ENCODE measurements around the gene ANO8. TPM values are rescaled to one million over a fixed set of nuclear protein-coding genes. Genes with fewer than 3 reads are reported as not detected.

Gene ANO8, protein sequence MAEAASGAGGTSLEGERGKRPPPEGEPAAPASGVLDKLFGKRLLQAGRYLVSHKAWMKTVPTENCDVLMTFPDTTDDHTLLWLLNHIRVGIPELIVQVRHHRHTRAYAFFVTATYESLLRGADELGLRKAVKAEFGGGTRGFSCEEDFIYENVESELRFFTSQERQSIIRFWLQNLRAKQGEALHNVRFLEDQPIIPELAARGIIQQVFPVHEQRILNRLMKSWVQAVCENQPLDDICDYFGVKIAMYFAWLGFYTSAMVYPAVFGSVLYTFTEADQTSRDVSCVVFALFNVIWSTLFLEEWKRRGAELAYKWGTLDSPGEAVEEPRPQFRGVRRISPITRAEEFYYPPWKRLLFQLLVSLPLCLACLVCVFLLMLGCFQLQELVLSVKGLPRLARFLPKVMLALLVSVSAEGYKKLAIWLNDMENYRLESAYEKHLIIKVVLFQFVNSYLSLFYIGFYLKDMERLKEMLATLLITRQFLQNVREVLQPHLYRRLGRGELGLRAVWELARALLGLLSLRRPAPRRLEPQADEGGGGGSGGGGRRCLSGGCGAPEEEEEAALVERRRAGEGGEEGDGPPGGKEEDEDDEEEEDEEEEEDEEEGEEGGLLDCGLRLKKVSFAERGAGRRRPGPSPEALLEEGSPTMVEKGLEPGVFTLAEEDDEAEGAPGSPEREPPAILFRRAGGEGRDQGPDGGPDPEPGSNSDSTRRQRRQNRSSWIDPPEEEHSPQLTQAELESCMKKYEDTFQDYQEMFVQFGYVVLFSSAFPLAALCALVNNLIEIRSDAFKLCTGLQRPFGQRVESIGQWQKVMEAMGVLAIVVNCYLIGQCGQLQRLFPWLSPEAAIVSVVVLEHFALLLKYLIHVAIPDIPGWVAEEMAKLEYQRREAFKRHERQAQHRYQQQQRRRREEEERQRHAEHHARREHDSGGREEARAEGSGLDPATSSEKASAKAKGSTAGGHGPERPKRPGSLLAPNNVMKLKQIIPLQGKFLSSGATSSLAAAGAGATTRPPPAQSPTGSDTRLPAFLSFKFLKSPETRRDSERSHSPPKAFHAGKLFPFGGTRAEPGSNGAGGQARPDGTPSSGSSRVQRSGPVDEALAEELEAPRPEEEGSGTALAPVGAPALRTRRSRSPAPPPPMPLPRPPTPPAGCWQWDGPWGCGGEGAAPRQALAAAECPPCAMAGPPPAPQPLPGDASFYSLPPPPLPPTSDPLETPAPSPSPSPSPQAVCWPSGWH
- total RNA-seq (10 to 100 TPM; 18.0 to 21.0 TPM), polyA plus RNA-seq (ENCODE audit: insufficient read length in 6 of 6) (10 to 100 TPM in 4 of 6 donors, 1 to 10 TPM in 2; 9.8 to 14.0 (median 12.0) TPM)
- long read RNA-seq, donor 1, result 0 reads
- long read RNA-seq, donor 2, result 0 reads
- long read RNA-seq, donor 3, result 0 reads
- long read RNA-seq, donor 4, result 0 reads
- long read RNA-seq, donor 5, partial matches to known transcripts, result 0 of 1 reads
- long read RNA-seq, donor 5, other reads (novel, unspliced or antisense), result 0 of 1 reads
- long read RNA-seq, donor 6, result 0 reads
- long read RNA-seq, donor 7, partial matches to known transcripts, result 0 of 1 reads
- long read RNA-seq, donor 7, other reads (novel, unspliced or antisense), result 0 of 1 reads
- long read RNA-seq, donor 8, result 0 reads
- long read RNA-seq, donor 9, result 0 reads
- long read RNA-seq, donor 10, result 0 reads
- long read RNA-seq, donor 11, result 0 reads
- long read RNA-seq, donor 12, result 0 reads

DNA sequence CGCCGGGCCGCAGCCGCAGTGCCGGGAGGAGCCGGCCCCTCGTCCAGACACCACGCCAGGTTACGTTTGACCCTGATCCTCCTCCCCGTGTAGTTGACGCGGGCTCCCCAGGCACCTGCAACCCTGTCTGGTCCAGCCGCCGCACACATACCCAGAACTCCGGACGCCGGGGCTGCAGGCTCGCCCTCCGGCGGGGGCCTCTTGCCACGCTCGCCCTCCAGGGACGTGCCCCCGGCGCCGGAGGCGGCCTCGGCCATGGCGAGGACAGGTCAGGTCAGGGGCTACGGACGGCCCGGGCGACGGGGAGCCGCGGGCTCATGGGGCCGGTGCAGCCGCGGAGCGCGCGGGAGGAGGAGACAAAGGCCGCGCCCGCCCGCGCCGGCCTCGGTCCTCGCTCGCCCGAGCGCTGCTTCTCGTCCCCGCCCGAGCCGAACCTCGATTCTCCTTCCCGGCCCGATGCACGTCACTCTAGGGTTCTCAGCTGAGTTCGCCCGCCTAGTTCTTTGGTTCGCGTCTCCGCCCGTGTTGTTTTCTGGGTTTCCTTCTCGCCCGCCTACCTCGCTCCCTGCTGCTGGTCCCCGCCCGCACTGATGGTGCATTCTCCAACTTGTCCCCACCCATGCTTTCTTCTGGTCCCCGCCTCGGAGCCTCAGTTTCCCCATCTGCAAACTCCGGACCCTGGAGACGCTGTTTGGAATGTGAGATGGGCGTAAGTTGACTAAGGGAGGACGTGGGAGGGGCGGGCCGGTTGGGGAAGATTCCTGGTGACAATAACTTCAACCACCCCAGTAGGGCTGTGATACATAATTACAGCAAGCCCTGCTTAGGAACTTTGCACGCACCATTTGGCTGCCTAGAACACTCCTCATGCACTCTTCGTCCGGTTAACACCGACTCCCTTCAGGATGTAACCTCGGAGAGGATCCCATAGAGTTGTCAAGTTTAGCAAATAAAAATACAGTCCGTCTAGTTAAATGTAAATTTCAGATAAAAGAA lies at the start of gene ANO8:
Gene ANO8, minus strand, starts transcription at position 442 of the 996 bp plus-strand sequence. Its CDS starts 185 bp downstream, at position 257.
- ATAC-seq, result peak; percentile 77
- Histone ChIP-seq H3K4me1 (peaks cover 12 to 51% of the 10 kb centered on the region in 2 donors), H3K9me3 (peaks cover 0 to 2% of the 10 kb centered on the region in 2 donors)

DNA sequence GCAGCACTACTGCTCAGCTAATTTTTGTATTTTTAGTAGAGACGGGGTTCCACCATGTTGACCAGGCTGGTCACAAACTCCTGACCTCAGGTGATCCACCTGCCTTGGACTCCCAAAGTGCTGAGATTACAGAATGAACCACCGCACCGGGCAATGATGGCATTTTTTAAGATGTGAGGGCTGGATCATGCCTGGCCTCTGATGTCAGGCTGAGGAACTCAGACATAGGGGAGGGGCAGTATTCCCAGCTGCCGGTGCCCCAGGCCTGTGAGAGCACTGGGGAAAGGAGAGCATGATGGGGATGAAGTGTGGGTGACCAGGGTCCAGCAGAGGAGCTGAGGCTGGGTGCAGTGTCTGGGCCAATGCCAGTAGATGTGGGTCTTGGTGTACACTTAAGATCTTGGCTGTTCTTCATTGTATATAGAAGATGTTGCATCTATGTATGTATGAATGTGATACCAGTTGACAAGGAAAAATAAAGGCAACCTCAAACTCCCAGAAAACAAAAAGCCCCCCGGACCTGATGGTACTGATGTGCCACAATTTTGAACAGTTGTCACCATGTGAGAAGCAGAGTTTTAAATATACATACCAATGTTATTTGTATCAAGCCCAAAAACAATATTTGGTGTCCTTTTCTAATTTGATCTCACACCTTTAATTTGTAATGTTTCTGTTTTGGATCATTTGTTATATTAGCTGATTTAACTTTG lies 45.9 kb upstream of the ANO8 start:
- no peak overlapping the region for H3K27ac ChIP-seq
- intact Hi-C loops (cut with DNase I), result loop anchor here in 1 of 2 donors (5.0 kb wide), 1 partner anchor 88 kb away; no protein-coding TSS in a partner anchor
- H3K4me3 ChIP-seq, result no peak overlapping the region
- DNase-seq (no peak), ATAC-seq (no peak)
- no peaks in the 10 kb centered on the region for H3K9me3 ChIP-seq
- peaks cover 0 to 42% of the 10 kb centered on the region in 2 donors for H3K4me1 ChIP-seq
- no peaks in the 10 kb centered on the region for H3K36me3 ChIP-seq
- TF ChIP-seq, protein P1, sequence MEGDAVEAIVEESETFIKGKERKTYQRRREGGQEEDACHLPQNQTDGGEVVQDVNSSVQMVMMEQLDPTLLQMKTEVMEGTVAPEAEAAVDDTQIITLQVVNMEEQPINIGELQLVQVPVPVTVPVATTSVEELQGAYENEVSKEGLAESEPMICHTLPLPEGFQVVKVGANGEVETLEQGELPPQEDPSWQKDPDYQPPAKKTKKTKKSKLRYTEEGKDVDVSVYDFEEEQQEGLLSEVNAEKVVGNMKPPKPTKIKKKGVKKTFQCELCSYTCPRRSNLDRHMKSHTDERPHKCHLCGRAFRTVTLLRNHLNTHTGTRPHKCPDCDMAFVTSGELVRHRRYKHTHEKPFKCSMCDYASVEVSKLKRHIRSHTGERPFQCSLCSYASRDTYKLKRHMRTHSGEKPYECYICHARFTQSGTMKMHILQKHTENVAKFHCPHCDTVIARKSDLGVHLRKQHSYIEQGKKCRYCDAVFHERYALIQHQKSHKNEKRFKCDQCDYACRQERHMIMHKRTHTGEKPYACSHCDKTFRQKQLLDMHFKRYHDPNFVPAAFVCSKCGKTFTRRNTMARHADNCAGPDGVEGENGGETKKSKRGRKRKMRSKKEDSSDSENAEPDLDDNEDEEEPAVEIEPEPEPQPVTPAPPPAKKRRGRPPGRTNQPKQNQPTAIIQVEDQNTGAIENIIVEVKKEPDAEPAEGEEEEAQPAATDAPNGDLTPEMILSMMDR (IDR thresholded peaks at IDR 0.05), result no peak
- H3K27me3 ChIP-seq, result peaks cover 0 to 19% of the 10 kb centered on the region in 2 donors

More for the DNA sequence above, at the start of gene ANO8:
- H3K27ac ChIP-seq, result peak within 1 kb of the TSS; percentile 45 to 70
- H3K27me3 ChIP-seq, result peaks cover 0 to 16% of the 10 kb centered on the region in 2 donors
- intact Hi-C loops (cut with DNase I), result no loop called here
- H3K36me3 ChIP-seq, result peaks cover 0 to 9% of the 10 kb centered on the region in 2 donors
- TF ChIP-seq, protein P1 (IDR thresholded peaks at IDR 0.05), result no peak
- peak within 1 kb of the TSS; percentile 74 to 78 for H3K4me3 ChIP-seq
- peak; percentile 94 to 97 (median 96) for DNase-seq

DNA sequence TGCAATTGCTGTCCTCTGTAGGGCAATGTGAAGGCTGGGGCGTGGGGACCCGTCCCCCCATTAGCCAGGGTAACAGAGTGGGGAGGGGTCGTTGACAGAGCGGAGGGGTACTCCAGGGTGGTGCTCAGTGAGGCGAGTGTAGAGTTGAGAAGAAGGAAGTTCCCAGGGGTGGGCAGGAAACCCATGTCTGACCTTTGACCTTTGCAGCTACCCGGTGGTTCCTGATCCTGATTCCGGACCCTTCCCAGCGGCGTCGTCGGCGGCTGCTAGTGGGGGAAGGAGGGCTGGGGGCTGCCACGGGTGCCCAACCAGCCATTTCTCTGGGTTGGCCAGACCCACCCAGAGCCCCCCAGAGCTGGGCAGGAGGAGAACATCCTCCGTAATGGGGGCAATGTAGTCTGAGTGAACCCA lies 44.6 kb upstream of the ANO8 start:
- Histone ChIP-seq H3K36me3 (no peaks in the 10 kb centered on the region), H3K4me1 (peaks cover 0 to 41% of the 10 kb centered on the region in 2 donors), H3K9me3 (no peaks in the 10 kb centered on the region), H3K27me3 (peaks cover 0 to 19% of the 10 kb centered on the region in 2 donors), H3K27ac (no peak overlapping the region), H3K4me3 (no peak overlapping the region)
- intact Hi-C loops (cut with DNase I), result no loop called here
- peak in 1 of 4 donors; percentile 40 for DNase-seq
- ATAC-seq, result no peak
- TF ChIP-seq, protein P1 (IDR thresholded peaks at IDR 0.05), result no peak
